ENCODE data around the gene TOMM34.

GRCh38 chr20:44942264-44942973, 17.8 kb downstream of the TOMM34 start:
- TF ChIP-seq GATA2 (IDR thresholded peaks at IDR 0.05; ENCODE audit: low read depth, low read length) (no peak), GATA3 (IDR thresholded peaks at IDR 0.05; ENCODE audit: low read depth, low read length) (no peak)
